ENCODE results near the gene OPTC. TPM values are rescaled to one million over a fixed set of nuclear protein-coding genes. Genes with fewer than 3 reads are reported as not detected.

Gene OPTC
- total RNA-seq, 2 donors from 2014 or later = not detected

GRCh38 chr1:203463469-203464062 lies 30.4 kb upstream of the OPTC start:
- WGBS, 2 donors = 59 to 66% methylated on average over 7 of the region's 7 CpGs
- peak; percentile 52 for ATAC-seq
- no peak overlapping the region for H3K4me3 ChIP-seq
- intact Hi-C loops (cut with DNase I) = no loop called here
- H3K27me3 ChIP-seq = no peaks in the 10 kb centered on the region
- no peaks in the 10 kb centered on the region for H3K9me3 ChIP-seq
- H3K27ac ChIP-seq = no peak overlapping the region
- H3K36me3 ChIP-seq (replicated peaks in 1 of 2; ENCODE audit: insufficient read depth in 1 of 2, low read depth in 2 of 2) = no peaks in the 10 kb centered on the region
- DNase-seq = no peak
- TF ChIP-seq, protein P1, sequence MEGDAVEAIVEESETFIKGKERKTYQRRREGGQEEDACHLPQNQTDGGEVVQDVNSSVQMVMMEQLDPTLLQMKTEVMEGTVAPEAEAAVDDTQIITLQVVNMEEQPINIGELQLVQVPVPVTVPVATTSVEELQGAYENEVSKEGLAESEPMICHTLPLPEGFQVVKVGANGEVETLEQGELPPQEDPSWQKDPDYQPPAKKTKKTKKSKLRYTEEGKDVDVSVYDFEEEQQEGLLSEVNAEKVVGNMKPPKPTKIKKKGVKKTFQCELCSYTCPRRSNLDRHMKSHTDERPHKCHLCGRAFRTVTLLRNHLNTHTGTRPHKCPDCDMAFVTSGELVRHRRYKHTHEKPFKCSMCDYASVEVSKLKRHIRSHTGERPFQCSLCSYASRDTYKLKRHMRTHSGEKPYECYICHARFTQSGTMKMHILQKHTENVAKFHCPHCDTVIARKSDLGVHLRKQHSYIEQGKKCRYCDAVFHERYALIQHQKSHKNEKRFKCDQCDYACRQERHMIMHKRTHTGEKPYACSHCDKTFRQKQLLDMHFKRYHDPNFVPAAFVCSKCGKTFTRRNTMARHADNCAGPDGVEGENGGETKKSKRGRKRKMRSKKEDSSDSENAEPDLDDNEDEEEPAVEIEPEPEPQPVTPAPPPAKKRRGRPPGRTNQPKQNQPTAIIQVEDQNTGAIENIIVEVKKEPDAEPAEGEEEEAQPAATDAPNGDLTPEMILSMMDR (IDR thresholded peaks at IDR 0.05) = peak in 1 of 7 experiments; percentile 23
- no peak for TF ChIP-seq POLR2A (IDR thresholded peaks at IDR 0.05)
- peaks cover 6% of the 10 kb centered on the region for H3K4me1 ChIP-seq

GRCh38 chr1:203464226-203464625 lies 29.7 kb upstream of the OPTC start:
- no peak for ATAC-seq
- WGBS, 2 donors = 75 to 77% methylated on average over 5 of the region's 5 CpGs
- Histone ChIP-seq H3K36me3 (replicated peaks in 1 of 2; ENCODE audit: insufficient read depth in 1 of 2, low read depth in 2 of 2) (no peaks in the 10 kb centered on the region), H3K27me3 (no peaks in the 10 kb centered on the region), H3K27ac (no peak overlapping the region), H3K4me3 (no peak overlapping the region), H3K4me1 (peaks cover 6% of the 10 kb centered on the region), H3K9me3 (no peaks in the 10 kb centered on the region)
- no peak for DNase-seq
- no peak for TF ChIP-seq POLR2A (IDR thresholded peaks at IDR 0.05)
- TF ChIP-seq, protein P1 (IDR thresholded peaks at IDR 0.05) = no peak
- intact Hi-C loops (cut with DNase I) = no loop called here

- H3K27ac ChIP-seq = no peak overlapping the region
Measured at GRCh38 chr1:203464743-203465142, 29.2 kb upstream of the OPTC start.

GRCh38 chr1:203465146-203465798 lies 28.7 kb upstream of the OPTC start:
- H3K27me3 ChIP-seq = no peaks in the 10 kb centered on the region
- TF ChIP-seq, protein P1 (IDR thresholded peaks at IDR 0.05) = no peak
- TF ChIP-seq POLR2A (IDR thresholded peaks at IDR 0.05) = no peak
- no peak for ATAC-seq
- no peaks in the 10 kb centered on the region for H3K9me3 ChIP-seq
- WGBS, 2 donors = 78 to 91% methylated on average over 7 to 11 of the region's 11 CpGs
- no peak for DNase-seq
- no peak overlapping the region for H3K4me3 ChIP-seq
- H3K36me3 ChIP-seq (replicated peaks in 1 of 2; ENCODE audit: insufficient read depth in 1 of 2, low read depth in 2 of 2) = no peaks in the 10 kb centered on the region
- peaks cover 6% of the 10 kb centered on the region for H3K4me1 ChIP-seq
- intact Hi-C loops (cut with DNase I) = no loop called here
- no peak overlapping the region for H3K27ac ChIP-seq

More at GRCh38 chr1:203464743-203465142, 29.2 kb upstream of the OPTC start:
- DNase-seq = no peak
- H3K36me3 ChIP-seq (replicated peaks in 1 of 2; ENCODE audit: insufficient read depth in 1 of 2, low read depth in 2 of 2) = no peaks in the 10 kb centered on the region
- intact Hi-C loops (cut with DNase I) = no loop called here
- TF ChIP-seq, protein P1 (IDR thresholded peaks at IDR 0.05) = no peak
- TF ChIP-seq POLR2A (IDR thresholded peaks at IDR 0.05) = no peak
- WGBS, 2 donors = 91% methylated on average over 3 of the region's 3 CpGs; no CpG with 5 or more reads in 1 of the 2 donors
- H3K27me3 ChIP-seq = no peaks in the 10 kb centered on the region
- peaks cover 6% of the 10 kb centered on the region for H3K4me1 ChIP-seq
- H3K9me3 ChIP-seq = no peaks in the 10 kb centered on the region
- H3K4me3 ChIP-seq = no peak overlapping the region
- ATAC-seq = no peak
